Endometrium (tissue), 2 donors: ENCODE data around the gene TIMM50.
"Not testable (repeated sequence)": the region's sequence is repeated elsewhere in the genome, so short reads cannot be mapped to it uniquely, and the experiment has no call there.

Experiments used
- FAIRE-seq: peaks from 2 replicates; lab custom pipeline; 2012; peaks lifted over from hg19 to GRCh38; lab: Jason Lieb, UNC
- donor health status: control.
- donor health status: control.

Gene TIMM50

DNA sequence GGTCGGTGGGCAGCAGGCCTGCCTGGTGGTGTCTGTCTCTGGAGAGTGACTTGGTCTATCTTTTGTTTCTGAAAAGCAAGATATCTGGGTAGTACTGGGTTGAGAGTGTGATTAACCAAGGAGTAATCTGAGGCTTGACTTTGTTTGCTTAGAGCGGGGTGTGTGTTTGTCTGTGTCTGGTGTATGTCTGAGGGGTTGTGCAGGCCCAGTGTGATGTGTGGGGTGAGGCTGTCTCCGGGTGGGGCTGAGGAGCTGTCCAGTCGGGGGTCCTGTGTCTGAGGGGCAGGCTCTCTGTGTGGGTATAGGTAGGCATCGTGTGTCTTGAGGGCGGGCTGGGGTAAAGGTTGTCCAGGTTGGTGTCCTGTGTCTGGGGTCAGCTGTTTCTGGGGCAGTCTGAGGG, 11.1 kb upstream of the TIMM50 start:
- FAIRE-seq: no peak

- FAIRE-seq: no peak
Measured at GRCh38 chr19:39470724-39471339, 9.8 kb upstream of the TIMM50 start.

GRCh38 chr19:39471756-39472536, 8.7 kb upstream of the TIMM50 start:
- no peak for FAIRE-seq

GRCh38 chr19:39472746-39473442, 7.7 kb upstream of the TIMM50 start:
- FAIRE-seq: no peak

- no peak for FAIRE-seq
Measured at GRCh38 chr19:39473443-39473960, 7.1 kb upstream of the TIMM50 start.

- FAIRE-seq: no peak
Measured at GRCh38 chr19:39474139-39474620, 6.5 kb upstream of the TIMM50 start.

DNA sequence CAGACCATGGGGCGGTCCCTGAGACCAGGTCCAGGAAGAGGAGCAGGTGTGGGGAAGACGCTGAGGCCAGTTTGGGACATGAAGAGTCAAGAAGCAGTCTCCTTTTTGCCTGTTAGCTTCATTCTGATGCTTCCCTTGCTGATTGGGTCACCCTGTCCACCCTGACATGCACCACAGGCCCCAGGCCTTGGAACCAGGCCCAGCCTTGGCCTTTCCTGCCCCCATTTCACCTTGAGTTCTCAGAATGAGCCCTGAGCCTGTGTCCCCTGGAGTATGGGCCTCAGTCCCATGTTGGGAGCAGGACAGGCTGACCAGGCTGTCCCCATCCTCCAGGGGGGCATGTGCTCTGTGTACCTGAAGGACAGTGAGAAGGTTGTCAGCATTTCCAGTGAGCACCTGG, 4.9 kb upstream of the TIMM50 start:
- no peak for FAIRE-seq

- FAIRE-seq: not testable (repeated sequence)
Measured at GRCh38 chr19:39479319-39479801, 1.3 kb upstream of the TIMM50 start.

- FAIRE-seq: no peak
Measured at GRCh38 chr19:39479916-39480315, 722 bp upstream of the TIMM50 start.

GRCh38 chr19:39481229-39481545, 549 bp downstream of the TIMM50 start:
- no peak for FAIRE-seq

GRCh38 chr19:39481676-39482075, 1.0 kb downstream of the TIMM50 start:
- FAIRE-seq: no peak

DNA sequence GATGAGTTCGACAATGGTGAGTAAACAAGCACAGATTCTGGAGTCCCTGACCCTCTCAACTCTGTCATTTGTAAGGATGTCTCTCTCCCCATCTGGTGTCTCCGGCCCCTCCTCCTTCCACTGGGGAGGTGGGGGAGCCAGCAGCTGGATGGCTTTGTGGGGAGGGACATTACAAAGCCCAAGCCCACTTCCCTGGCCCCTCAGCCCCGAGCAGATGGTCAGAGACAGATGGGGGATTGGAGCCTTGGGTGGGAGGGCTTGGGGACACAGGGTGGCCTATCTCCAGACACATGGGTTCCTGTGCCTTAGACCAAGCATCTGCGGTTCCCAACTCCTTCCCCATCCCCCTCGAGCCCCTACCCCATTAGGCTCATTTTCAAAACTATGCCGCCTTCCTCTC, 2.5 kb downstream of the TIMM50 start:
- FAIRE-seq: no peak

GRCh38 chr19:39489756-39490155, 9.1 kb downstream of the TIMM50 start:
- FAIRE-seq: no peak

DNA sequence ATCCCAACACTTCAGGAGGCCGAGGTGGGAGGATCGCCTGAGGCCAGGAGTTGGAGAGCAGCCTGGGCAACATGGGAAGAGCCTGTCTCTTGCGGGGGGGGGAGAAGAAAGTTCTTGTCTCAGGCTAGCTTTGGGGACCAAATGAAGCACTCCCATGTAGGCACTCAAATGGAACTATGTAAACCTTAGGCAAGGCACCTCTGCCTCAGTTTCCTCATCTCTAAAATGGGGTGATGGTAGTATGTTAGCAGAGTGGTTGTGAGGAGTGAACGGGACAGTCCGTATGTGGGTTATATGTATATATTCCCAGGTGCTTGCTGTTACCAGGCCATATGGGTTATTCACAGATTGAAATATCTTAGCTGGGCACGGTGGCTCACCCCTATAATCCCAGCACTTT, 11.6 kb downstream of the TIMM50 start:
- no peak for FAIRE-seq

GRCh38 chr19:39492788-39493187, 12.2 kb downstream of the TIMM50 start:
- FAIRE-seq: no peak

- no peak for FAIRE-seq
Measured at GRCh38 chr19:39494661-39495060, 14.0 kb downstream of the TIMM50 start.

DNA sequence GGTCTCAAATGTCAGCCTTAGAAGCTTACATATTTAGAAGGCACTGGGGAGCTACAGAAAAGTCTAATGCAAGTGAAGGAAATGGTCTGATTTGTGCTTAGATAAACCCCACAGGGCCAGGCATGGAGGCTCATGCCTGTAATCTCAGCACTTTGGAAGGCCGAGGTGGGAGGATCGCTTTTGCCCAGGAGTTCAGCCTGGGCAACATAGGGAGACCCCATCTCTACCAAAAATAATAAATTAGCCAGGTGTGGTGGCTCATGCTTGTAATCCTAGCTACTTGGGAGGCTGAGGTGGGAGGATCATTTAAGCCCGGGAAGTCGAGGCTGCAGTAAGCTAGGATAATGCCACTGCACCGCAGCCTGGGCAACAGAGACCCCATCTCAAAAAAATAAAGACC, 15.4 kb downstream of the TIMM50 start:
- FAIRE-seq: no peak

- no peak for FAIRE-seq
Measured at GRCh38 chr19:39497701-39497995, 17.0 kb downstream of the TIMM50 start.

GRCh38 chr19:39497996-39498797, 17.6 kb downstream of the TIMM50 start:
- no peak for FAIRE-seq

GRCh38 chr19:39498798-39499642, 18.4 kb downstream of the TIMM50 start, which contains the start of gene DLL3:
DLL3 (plus strand) TSS chr19:39498947; CDS start chr19:39498975, 28 bp downstream.
- FAIRE-seq: no peak

DNA sequence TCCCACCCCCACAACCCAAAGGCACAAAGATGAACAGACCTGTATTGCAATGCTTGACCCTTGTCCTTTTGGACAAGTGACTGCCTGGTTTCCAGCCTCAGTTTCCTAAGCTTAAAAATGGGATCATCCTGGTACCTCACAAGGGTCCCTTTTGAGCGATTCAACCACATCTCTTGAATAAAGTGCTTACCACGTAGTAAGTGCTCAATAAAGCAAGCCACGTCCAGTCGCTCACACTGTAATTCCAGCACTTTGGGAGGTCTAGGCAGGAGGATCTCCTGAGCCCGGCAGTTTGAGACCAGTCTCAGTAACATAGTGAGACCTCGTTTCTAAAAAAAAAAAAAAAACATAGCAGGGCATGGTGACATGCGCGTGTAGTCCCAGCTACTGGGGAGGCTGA, 19.3 kb downstream of the TIMM50 start:
- FAIRE-seq: no peak
